NCI-H1105 (cell line): ENCODE data around the gene IRGC.

Source experiments
- DNase-seq: peaks from one replicate; lab custom pipeline; 2025; lab: John Stamatoyannopoulos, UW

The IRGC gene

DNA sequence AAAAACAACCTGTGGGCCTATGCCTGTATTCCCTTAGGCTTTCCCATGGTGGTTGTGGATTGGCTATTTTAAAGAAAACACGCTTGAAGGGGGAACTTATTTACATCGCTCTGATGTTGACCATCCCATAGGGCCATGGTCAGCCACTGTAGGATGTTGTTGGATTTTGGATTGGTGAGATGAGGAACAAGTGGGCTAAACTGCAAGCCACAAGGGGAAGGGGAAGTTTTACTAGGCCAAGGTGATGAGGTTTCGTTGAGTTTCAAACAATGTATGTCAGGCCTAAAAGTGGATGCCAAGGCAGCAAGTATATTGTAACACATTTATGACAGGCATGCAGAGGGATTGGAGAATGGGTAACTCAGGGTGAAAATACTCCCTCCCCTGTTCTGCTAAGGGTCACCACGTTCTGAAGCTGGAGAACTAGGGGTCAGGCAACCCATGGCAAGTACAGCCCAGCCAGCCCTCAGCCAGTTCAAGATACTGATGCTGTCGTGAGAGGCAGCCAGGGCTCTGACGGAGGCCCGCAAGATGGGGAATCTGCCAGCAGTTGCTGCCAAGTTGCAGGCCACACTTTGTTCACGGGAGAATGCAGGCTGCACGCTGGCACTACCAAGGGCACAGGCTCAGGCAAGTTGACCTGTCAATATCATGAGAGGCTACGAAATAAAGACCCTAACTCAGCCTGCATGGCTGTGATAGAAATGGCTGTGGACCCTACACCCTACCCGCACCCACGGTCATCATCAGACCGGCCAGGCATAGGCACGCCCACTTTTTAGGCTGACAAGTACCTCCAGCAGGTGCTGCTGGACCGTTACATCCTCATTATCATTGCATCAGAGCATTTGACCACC is 11.1 kb downstream of the IRGC start:
- DNase-seq = no peak

GRCh38 chr19:43727593-43727853 is 11.6 kb downstream of the IRGC start:
- DNase-seq = no peak

DNA sequence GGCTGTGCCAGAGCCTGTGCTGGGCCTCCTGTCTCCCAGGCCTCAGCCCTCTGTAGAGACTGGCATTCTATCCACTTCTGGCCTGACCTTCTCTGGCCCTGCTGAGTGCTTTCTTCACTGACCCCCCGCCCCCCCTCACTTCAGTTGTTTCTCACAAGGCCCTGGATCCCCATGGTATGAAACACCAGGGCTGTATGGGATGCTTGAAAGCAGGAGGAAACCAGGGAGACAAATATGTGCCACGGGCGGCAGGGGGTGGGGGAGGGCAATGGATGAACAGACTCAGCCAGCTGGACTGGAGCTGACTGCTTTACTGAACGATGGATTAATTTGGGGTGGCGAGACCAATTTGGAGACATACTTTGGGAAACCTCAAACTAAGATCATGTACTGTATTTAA is 14.0 kb downstream of the IRGC start:
- no peak for DNase-seq

DNA sequence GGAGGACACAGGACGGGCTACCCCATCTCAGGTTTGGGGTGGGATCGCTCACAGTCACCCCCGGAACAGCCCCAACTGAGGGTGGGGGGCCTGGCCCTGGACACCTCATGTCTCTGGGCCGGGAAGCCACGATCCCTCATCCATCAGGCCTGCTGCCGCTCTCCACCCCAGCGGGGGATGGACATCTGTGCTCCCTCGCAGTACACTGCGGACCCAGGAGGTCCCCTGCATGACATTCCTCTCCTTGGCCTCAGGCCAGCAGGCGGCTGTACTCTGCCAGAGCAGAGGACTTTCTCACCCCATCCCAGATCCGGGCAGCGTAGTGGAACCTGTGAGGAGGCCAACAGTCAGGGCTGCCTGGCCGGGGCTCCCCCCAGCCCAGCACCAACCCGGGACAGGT is 15.5 kb downstream of the IRGC start:
- no peak for DNase-seq

- no peak for DNase-seq
These were observed 16.0 kb downstream of the IRGC start for GRCh38 chr19:43731846-43732245.

DNA sequence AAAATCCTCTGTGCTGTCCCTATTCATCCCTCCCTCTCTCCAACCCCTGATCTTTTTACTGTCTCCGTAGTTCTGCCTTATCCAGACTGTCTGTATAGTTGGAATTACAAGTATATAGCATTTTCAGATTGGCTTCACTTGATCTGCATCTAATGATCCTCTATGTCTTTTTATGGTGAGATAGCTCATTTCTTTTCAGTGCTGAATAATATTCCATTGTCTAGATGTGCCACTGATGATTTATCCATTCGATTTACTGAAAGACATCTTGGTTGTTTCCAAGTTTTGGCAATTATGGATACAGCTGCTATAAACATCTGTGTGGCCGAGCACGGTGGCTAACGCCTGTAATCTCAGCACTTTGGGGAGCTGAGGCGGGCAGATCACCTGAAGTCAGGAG is 19.1 kb downstream of the IRGC start:
- DNase-seq = no peak

DNA sequence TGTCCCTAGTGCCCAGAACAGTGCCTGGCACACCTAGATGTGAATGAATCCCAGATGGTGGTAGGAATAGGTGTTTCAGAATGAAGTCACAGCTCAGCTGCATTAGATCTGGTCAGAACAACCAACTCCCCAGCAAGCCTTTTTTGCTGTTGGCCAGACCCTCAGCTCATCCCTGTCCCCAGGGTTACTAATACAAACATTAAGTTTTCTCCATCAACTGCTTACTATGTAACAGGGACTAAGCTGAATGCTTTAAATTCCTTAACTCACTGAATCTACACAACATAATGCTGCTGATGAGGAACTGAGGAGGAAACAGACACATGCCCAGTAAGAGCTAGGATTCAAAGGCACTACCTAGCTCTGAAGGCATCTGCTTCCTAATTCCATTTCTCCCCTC is 20.1 kb downstream of the IRGC start:
- DNase-seq = no peak

DNA sequence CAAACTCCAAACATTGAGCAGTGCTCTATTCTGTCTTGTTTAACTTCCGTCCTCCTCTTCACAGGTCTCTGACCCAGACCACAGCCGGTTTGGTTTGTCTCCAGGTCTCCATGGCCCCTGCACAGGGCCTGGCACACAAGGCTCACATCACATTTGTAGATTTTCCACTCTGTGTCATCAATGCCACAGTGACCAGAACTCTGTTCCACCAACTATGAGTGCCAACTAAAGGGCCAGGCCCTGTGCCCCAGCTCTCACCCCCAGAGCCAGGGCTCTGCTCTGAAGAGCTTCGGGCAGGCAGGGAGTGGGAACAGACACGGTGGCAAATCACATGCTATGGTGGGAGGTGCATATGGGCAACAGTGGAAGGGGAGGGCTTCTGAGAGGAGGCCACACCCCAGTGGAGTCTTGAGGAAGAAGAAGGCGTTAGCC is 22.9 kb downstream of the IRGC start:
- no peak for DNase-seq

GRCh38 chr19:43739439-43740235 is 23.8 kb downstream of the IRGC start:
- DNase-seq = no peak

GRCh38 chr19:43741075-43741825 is 25.4 kb downstream of the IRGC start:
- no peak for DNase-seq

DNA sequence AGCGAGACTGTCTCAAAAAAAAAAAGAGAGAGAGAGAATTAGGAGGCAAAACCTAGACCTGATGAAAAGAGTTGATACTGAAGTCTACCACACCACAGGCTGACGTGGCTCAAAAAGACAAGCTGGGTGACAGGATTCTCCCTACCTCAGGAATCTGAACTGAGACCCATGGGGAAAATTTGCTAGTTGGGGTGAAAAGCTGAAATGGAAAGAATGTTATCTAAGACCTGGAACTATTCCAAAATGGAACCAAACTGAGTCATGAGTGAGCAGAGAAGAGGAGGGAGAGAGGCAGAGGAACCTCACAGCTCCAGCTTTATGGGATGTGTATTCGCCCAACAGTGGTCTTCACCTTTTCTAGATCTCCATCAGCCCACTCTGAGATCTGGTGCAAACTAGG is 27.2 kb downstream of the IRGC start:
- DNase-seq = no peak

GRCh38 chr19:43747557-43748204 is 31.8 kb downstream of the IRGC start:
- DNase-seq = no peak

DNA sequence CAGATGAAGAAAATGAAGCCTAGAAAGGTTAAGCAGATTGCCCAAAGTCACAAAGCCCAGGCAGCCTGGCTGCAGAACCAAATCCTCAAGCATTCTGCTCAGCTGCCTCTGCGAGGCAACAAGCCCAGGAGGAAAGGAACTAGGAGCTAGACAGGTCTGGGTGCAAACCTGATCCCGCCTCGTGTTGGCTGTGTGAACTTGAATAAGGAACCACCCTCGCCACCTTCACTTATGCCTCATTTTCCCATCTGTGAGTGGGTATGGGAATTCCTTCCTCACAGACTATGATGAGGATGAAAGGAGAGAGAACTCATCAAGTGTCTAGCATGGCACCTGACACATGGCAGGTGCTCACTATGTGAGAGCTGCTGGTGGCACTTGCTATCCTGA is 32.3 kb downstream of the IRGC start:
- DNase-seq = no peak

- DNase-seq = no peak
These were observed 32.8 kb downstream of the IRGC start for GRCh38 chr19:43748685-43749084.

DNA sequence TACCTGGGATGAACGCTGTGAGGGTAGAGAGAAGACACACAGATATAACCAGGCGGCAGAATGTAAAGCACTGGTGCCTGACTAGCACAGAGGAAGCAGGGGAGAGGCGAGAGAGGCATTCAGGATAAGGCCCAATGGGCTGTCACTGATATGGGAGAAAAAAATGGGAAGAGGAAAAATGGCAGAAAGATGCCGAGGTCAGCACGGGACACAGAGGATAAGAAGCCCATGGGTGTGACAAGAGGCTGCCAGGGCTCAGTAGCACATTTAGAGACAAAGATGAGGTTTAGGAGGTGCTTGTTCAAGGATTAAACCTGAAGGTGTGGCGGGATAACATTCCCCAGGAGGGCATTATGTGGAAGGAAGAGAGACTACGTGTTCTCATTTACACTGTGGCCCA is 33.3 kb downstream of the IRGC start:
- DNase-seq = no peak

DNA sequence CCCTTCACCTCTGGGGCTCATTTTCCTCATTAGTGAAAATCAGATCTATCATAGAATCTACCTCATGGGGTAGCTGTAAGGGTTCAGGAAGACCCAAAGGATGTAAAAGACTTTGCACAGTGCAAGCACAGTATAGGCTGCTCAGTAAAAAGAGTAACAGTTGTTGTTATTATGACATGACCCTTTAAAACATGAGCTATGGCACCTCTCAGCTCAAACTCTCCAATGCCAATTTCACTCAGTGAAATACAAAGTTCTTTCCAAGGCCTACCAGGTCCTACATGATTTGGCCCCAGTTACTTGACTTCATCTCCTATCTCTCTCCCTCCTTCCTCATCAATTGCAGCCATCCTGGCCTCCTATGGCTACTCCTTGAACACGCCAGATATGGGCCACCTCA is 34.0 kb downstream of the IRGC start:
- DNase-seq = no peak

- no peak for DNase-seq
These were observed 35.8 kb downstream of the IRGC start for GRCh38 chr19:43751466-43752220.

- DNase-seq = no peak
These were observed 36.5 kb downstream of the IRGC start for GRCh38 chr19:43752287-43752875.

DNA sequence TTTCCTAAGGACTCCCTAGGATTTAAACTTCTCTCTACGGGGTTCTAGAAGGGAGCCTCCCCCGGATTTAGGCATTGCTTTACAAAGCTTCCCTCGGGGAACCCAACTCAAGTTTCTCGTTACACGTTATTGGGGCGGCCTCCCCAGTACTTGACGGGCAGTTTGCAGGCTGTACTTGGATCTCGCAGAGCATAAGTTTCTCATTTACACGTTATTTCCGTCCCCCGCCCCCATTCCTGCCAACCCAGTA is 38.3 kb downstream of the IRGC start:
- no peak for DNase-seq

DNA sequence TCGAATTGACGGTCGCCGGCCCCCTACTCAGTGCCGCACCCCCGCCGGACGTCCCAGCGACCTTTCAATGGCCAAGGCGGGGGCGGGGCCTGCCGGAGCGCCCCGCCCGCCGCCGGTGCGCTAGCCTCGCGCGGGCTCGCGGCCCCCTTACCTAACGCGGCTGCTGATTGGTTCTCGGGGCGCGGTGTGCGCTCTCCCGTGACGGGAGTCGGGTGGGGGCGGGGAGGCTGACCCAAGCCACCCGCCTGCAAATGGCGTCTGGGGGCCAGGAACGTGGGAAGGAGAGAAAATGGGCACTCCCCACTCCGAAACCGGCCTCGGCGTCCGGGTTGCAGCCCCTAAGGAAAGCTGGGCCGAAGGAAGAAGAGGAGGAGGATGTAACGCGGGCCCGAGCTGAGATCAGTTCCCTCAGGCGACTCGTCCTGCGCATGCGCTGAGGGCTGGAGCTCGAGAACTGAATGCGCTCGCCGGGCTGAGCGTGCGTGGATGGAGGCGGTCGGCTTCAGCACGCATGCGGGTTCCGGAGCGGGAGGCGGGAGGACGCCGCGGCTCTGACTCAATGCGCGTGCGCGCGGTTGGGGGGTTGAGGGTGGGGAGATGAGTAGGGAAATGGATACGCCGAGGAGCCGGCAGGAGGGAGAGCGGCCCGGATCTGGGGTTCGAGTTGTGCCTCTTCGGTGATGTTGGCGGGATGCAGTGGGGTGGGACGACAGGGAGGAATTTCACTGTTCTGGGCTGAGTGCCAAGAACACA is 38.8 kb downstream of the IRGC start, which contains the start of gene SMG9:
TSS of gene SMG9 (minus strand) at position 460 of the 753 bp plus-strand sequence. CDS start 4,221 bp downstream, outside the sequence.
- DNase-seq = peak; percentile 96
